Memory B cell (primary cell): ENCODE results near the gene AGBL4.
"Not testable (repeated sequence)": the region's sequence is repeated elsewhere in the genome, so short reads cannot be mapped to it uniquely, and the experiment has no call there.

Experiments used
- ATAC-seq: fragments of 150-1000 bp; cut with Tn5 transposase; 2 replicates; pipeline ENCODE4 v1.10.0; 2021; ENCODE audit warnings: low read depth, mild to moderate bottlenecking, moderate library complexity
- DNase-seq, 2 donors: peaks; one replicate each; pipeline ENCODE4 v3.0.0; 2022; ENCODE audit warnings: low spot score in 2 of 2
- H3K27ac Mint-ChIP-seq: one replicate; pipeline ENCODE4 v1.8.0; 2022; ENCODE audit warnings: mild to moderate bottlenecking, moderate library complexity, mixed read lengths
- H3K27me3 Mint-ChIP-seq: one replicate; pipeline ENCODE4 v1.8.0; 2022; ENCODE audit warnings: mixed read lengths
- H3K36me3 Mint-ChIP-seq: one replicate; pipeline ENCODE4 v1.8.0; 2022; ENCODE audit warnings: mild to moderate bottlenecking, mixed read lengths
- H3K4me1 Mint-ChIP-seq: one replicate; pipeline ENCODE4 v1.8.0; 2022; ENCODE audit warnings: mixed read lengths
- H3K4me3 Mint-ChIP-seq: one replicate; pipeline ENCODE4 v1.8.0; 2022; ENCODE audit warnings: mild to moderate bottlenecking, moderate library complexity, mixed read lengths
- H3K9me3 Mint-ChIP-seq: one replicate; pipeline ENCODE4 v1.8.0; 2022; ENCODE audit warnings: mixed read lengths

Gene AGBL4

DNA sequence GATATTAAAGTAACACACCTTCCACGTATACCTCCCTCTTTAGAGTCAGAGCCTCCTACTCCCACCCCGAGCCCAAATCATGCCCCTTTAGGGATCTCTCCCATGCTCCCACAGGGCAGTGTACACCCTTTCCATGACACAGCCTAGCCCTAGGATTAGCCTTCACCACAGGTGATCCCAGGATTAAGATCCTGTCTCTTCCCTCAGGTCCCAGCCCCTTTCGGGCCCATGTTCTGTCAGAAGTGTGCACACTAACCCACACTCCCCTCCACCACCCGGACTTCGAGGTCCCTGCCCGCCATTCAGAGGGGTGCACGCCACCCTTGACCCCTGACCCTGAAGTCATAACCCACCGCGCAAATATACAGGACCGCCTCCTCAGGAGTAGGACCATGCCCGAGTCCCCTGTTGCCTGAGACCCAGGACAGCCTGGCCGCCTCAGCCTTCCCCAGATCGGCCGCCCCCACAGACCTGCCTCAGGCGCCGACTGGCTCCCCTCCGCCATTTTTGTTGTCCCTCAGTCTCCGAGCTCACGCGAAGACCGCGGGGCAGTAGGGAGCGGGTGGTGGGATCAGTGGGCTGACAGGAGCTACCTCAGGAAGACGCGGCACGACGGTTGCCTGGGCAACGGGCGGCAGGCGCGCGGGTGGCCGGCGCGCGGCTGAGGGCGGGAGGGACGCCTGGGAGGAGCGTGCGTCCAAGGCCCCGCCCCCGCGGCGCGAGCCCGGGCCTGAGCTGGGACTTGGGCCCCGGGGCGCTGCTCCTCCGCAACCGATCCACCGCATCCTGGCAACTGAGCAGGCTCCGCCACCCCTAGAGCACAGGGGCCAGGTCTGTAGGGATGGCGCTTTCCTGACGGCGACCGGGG, at the start of gene AGBL4:
Gene AGBL4, minus strand, starts transcription at position 663 of the 868 bp plus-strand sequence.
- DNase-seq: no peak
- ATAC-seq: peak; percentile 29
- H3K27ac Mint-ChIP-seq: no peak within 1 kb of the TSS
- H3K4me1 Mint-ChIP-seq: peaks cover 5% of the 10 kb centered on the region
- H3K27me3 Mint-ChIP-seq: peaks cover 12% of the 10 kb centered on the region
- peak within 1 kb of the TSS; percentile 7 for H3K4me3 Mint-ChIP-seq
- no peaks in the 10 kb centered on the region for H3K36me3 Mint-ChIP-seq
- no peaks in the 10 kb centered on the region for H3K9me3 Mint-ChIP-seq

DNA sequence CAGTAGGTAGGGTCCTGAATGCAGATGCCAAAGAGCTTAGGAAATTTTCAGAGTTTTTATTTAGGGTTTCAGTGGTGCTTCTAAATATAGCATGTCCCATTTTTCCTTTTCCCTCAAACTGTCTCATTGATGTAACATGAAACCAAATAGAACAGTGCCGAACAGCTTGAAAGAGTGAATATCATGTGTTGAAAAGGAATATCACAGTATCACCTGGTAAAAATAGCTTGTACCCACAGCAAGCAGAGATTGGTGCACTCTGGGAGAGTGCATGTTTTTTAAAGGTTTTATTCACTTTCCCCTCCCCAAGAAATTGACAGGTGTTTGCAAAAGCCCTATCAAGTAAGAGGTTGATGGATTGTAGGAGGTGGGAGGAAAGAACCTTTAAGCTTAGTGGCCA, 43.1 kb upstream of the AGBL4 start:
- DNase-seq (no peak), ATAC-seq (no peak)
- Mint-ChIP-seq H3K27me3 (peaks cover 4% of the 10 kb centered on the region), H3K36me3 (no peaks in the 10 kb centered on the region), H3K9me3 (no peaks in the 10 kb centered on the region), H3K27ac (no peak overlapping the region), H3K4me1 (no peaks in the 10 kb centered on the region), H3K4me3 (no peak overlapping the region)

DNA sequence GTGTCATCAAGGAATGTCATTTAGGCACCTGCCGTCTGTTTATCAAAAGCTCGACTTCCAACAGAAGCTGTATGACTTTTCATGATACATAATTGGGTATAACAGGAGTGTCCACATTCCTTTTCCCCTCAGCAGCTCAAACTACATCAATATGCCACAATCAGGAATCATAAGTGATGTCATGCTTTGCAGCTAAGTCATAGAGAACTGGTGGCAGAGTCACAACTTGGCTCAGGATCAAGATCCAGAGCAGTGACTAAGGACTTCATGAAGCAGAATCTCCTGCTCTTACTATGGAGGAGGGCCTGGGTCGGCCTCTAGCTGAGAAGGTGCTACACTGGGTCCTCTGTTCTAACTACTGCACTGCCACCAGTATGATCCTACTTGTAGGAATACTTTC, 36.5 kb upstream of the AGBL4 start:
- H3K4me3 Mint-ChIP-seq: no peak overlapping the region
- H3K27me3 Mint-ChIP-seq: no peaks in the 10 kb centered on the region
- ATAC-seq (no peak), DNase-seq (no peak)
- no peaks in the 10 kb centered on the region for H3K36me3 Mint-ChIP-seq
- no peaks in the 10 kb centered on the region for H3K9me3 Mint-ChIP-seq
- H3K4me1 Mint-ChIP-seq: no peaks in the 10 kb centered on the region
- H3K27ac Mint-ChIP-seq: no peak overlapping the region

DNA sequence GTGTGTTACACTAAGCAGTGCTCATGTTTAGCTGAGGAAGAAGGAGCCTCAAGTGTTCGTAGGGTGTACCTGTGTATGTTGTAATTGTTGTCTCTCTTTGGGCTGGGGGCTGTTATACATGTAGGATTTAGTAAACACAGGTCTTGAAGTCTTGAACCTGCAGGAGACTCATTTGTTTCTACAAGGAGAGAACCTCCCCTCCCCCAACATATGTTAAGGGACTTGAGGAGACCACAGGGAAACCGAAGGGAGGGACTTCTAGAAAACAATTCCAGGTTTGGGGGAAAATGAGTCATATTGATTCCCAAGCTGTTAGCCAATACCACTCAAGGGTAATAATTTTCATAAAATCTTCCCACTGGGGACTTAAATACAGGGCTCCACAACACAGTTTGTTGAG, 25.0 kb upstream of the AGBL4 start:
- no peak overlapping the region for H3K4me3 Mint-ChIP-seq
- H3K4me1 Mint-ChIP-seq: peaks cover 3% of the 10 kb centered on the region
- ATAC-seq (no peak), DNase-seq (no peak)
- no peak overlapping the region for H3K27ac Mint-ChIP-seq
- no peaks in the 10 kb centered on the region for H3K9me3 Mint-ChIP-seq
- H3K27me3 Mint-ChIP-seq: peaks cover 6% of the 10 kb centered on the region
- H3K36me3 Mint-ChIP-seq: no peaks in the 10 kb centered on the region

DNA sequence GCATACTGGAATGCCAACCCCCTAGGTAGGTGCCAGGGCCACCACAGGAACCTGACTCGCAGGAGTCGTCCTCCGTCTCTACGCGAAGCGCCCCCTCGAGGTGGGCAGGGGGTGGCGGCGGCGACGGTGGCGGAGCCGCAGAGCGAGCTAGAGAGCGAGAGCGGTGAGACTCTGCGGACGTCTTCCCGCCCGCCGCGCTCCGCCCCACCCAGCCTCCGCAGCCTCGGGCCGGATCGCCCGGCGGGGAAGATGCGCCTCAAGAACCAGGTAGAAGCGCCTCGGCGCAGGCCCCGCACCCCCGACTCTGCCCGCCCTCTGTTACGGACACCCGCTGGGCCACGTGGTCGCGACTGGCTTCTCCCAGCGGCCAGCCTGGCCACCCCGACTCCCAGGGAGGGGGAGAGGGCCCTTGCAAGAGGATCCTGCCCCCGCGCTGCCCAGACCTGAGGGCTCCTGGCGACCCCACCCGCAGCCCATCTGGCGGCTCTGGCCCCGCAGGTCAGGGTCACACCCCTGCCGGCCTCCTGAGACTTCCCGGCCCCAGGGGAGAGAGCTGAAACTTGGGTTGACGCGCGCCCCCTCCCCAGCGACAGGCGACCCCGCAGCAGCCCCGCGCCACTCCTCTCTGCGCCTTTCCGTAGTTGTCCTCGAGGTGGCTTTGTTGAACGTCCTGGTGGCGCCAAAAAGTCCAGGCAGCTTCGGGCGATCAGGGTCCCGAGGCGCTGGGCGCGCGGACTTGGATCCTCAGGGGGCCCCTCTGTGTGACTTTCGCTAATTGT, 24.4 kb upstream of the AGBL4 start:
- Mint-ChIP-seq H3K27ac (no peak overlapping the region), H3K4me1 (peaks cover 3% of the 10 kb centered on the region), H3K9me3 (no peaks in the 10 kb centered on the region), H3K4me3 (no peak overlapping the region), H3K36me3 (no peaks in the 10 kb centered on the region), H3K27me3 (peaks cover 9% of the 10 kb centered on the region)
- DNase-seq (no peak), ATAC-seq (no peak)

DNA sequence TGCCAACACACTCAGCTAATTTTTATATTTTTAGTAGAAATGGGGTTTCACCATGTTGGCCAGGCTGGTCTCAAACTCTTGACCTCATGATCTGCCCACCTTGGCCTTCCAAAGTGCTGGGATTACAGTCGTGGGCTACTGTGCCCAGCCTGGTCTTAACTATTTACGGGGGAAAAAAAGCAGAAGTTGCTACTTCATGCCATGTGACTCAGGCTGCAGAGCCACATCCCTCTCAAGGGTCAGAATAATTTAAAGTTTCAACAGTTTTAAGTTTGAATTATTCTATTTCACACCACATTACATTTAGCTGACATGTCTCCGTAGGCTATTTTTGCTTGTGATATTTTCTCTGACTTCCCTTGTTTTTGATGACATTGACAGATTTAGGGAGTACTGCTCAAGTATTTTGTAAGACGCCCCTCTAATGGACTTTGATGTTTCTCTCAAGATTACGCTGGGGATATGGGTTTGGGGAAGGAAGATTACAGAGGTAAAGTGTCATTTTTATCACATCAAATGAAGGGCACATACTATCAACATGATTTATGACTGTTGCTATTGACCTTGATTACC, 14.6 kb upstream of the AGBL4 start:
- Mint-ChIP-seq H3K36me3 (no peaks in the 10 kb centered on the region), H3K27ac (no peak overlapping the region), H3K4me3 (no peak overlapping the region), H3K9me3 (no peaks in the 10 kb centered on the region), H3K4me1 (no peaks in the 10 kb centered on the region), H3K27me3 (peaks cover 8% of the 10 kb centered on the region)
- ATAC-seq: no peak
- DNase-seq: no peak

DNA sequence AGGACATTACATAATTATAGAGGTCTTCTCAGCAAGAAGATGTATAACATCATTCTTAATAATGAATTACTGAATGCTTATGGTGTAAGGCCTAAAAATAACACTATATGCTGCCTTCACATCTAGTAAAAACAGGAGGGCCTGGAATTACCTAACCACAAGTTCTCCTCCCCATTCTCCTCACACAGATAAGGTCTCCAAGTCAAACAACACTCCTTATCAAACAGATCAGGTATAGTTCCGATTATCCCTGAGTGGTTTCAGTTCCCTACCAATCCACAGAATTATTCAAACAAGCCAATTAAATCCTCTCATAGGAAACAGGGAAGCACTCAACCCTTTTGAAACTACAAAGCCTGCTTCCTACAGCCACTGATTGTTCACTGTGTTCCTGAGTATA, 4.0 kb upstream of the AGBL4 start:
- H3K4me1 Mint-ChIP-seq: peaks cover 5% of the 10 kb centered on the region
- no peaks in the 10 kb centered on the region for H3K36me3 Mint-ChIP-seq
- ATAC-seq (no peak), DNase-seq (no peak)
- no peak overlapping the region for H3K4me3 Mint-ChIP-seq
- H3K9me3 Mint-ChIP-seq: no peaks in the 10 kb centered on the region
- peaks cover 12% of the 10 kb centered on the region for H3K27me3 Mint-ChIP-seq
- no peak overlapping the region for H3K27ac Mint-ChIP-seq

DNA sequence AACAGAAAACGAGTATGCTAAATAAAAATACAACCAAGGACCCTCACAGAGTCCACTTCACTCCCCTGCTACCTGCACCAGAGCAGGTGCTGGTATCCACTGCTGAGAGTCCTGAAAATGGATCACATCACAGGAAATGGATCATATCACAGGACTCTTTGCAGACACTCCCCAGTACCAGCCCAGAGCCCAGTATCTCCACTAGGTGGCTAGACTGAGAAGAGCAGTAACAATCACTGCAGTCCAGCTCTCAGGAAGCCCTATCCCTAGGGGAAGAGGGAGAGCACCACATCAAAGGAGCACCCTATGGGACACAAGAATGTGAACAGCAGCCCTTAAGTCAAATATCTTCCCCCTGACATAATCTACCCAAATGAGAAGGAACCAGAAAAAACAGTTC, 28.0 kb downstream of the AGBL4 start:
- H3K4me1 Mint-ChIP-seq: no peaks in the 10 kb centered on the region
- H3K27me3 Mint-ChIP-seq: peaks cover 4% of the 10 kb centered on the region
- ATAC-seq (no peak), DNase-seq (no peak)
- H3K27ac Mint-ChIP-seq: no peak overlapping the region
- H3K4me3 Mint-ChIP-seq: no peak overlapping the region
- H3K9me3 Mint-ChIP-seq: peaks cover 16% of the 10 kb centered on the region
- H3K36me3 Mint-ChIP-seq: no peaks in the 10 kb centered on the region

DNA sequence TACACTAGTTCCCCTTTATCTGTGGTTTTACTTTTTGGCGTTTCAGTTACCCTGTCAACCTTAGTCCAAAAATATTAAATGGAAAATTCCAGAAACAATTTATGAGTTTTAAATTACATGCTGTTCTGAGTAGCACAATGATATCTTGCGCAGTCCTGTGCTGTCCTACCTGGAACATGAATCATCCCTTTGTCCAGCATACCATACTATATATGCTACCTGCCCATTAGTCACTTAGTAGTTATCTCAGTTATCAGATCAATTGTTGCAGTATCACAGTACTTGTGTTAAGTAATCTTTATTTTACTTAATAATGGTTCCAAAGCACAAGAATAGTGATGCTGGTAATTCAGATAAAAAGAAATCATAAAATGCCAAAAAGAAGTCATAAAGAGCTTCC, 52.7 kb downstream of the AGBL4 start:
- H3K27ac Mint-ChIP-seq: no peak overlapping the region
- DNase-seq (no peak), ATAC-seq (no peak)
- no peak overlapping the region for H3K4me3 Mint-ChIP-seq
- no peaks in the 10 kb centered on the region for H3K36me3 Mint-ChIP-seq
- H3K4me1 Mint-ChIP-seq: no peaks in the 10 kb centered on the region
- H3K9me3 Mint-ChIP-seq: no peaks in the 10 kb centered on the region
- H3K27me3 Mint-ChIP-seq: no peaks in the 10 kb centered on the region

DNA sequence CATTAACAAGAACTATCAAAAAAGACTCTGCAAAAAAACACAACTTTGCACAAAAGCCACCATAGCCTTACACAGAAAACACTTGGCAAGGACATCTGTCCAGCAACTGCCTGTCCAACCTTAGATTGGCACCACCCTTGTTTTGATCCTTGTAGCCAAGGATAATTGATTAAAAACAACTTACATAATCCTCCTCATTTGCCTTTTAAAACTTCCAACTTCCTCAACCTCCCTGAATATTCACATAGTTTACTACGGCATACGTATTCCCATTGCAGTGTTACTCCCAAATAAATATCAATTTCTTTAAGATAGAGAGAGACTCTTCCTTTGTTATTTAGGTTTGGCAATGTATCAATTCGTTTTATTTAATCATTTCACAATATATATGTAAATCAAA, 72.4 kb downstream of the AGBL4 start:
- H3K9me3 Mint-ChIP-seq: peaks cover 11% of the 10 kb centered on the region
- H3K36me3 Mint-ChIP-seq: no peaks in the 10 kb centered on the region
- no peak for ATAC-seq
- H3K27me3 Mint-ChIP-seq: no peaks in the 10 kb centered on the region
- no peak overlapping the region for H3K4me3 Mint-ChIP-seq
- no peak for DNase-seq
- H3K27ac Mint-ChIP-seq: no peak overlapping the region
- no peaks in the 10 kb centered on the region for H3K4me1 Mint-ChIP-seq

DNA sequence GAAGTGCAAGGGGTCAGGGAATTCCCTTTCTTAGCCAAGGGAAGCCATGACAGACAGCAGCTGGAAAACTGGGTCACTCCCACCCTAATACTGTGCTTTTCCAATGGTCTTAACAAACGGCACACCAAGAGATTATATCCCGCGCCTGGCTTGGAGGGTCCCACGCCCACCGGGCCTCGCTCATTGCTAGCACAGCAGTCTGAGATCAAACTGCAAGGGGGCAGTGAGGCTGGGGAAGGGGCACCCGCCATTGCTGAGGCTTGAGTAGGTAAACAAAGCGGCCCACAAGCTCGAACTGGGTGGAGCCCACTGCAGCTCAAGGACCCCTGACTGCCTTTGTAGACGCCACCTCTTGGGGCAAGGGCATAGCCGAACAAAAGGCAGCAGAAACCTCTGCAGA, 108.5 kb downstream of the AGBL4 start:
- H3K36me3 Mint-ChIP-seq, H3K4me1 Mint-ChIP-seq, ATAC-seq, DNase-seq, H3K27me3 Mint-ChIP-seq, H3K27ac Mint-ChIP-seq, H3K9me3 Mint-ChIP-seq, H3K4me3 Mint-ChIP-seq: not testable (repeated sequence)

DNA sequence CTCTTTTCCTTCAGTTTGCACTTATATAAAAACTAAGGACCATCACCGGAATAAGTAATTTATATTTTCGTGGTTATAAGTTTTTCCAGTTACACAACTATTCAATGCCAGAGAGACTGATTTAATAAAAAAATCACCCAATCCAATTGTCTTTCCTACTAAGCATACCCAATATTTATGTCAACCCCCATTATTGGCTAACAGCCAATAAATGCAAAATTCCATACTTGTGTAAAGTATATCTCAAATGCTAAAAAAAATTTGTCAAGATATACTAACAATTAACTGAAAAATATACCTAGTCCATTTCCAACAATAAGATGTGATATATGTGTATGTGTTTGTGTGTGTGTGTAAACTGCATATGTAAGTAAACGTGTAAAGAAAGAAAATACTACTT, 117.4 kb downstream of the AGBL4 start:
- no peak for ATAC-seq
- H3K9me3 Mint-ChIP-seq: peaks cover 2% of the 10 kb centered on the region
- H3K4me1 Mint-ChIP-seq: no peaks in the 10 kb centered on the region

DNA sequence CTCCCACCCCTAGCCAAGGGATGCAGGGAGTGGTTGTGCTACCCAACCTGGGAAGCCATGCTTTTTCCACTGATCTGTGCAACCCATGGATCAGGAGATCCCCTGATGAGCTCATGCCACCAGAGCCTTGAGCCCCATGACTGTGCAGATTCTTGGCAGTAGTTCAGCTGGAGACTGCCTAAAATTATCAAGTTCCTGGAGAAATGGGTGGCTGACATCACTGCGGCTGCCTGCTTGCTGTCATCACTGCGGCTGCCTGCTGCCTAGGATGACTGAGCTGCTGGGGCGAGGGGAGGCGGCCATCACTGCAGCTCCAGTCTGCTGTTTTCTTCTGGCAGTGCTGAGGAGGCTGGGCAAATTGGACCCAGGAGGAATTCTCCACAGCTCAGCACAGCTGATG, 159.2 kb downstream of the AGBL4 start:
- Mint-ChIP-seq H3K36me3 (no peaks in the 10 kb centered on the region), H3K9me3 (peaks cover 7% of the 10 kb centered on the region), H3K4me3 (no peak overlapping the region), H3K27me3 (no peaks in the 10 kb centered on the region), H3K4me1 (no peaks in the 10 kb centered on the region), H3K27ac (no peak overlapping the region)
- ATAC-seq (no peak), DNase-seq (no peak)

More for the DNA sequence above, 117.4 kb downstream of the AGBL4 start:
- DNase-seq: no peak
- Mint-ChIP-seq H3K36me3 (no peaks in the 10 kb centered on the region), H3K4me3 (no peak overlapping the region), H3K27ac (no peak overlapping the region), H3K27me3 (no peaks in the 10 kb centered on the region)

DNA sequence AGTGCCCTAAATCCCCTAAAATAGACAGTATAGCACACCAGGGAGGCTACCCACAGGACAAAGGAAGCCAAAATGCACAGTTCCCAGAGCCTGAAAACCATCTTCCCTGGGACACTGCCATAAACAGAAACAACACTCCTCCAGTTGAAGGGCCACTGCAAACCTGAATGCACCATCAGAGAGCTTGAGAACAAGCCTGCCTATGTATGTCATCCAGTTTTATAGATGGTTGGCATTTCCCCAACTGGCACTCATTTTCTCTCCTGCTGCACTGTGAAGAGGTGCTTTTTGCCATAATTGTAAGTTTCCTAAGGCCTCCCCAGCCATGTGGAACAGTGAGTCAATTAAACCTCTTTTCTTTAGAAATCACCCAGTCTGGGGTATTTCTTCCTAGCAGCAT, 169.0 kb downstream of the AGBL4 start:
- H3K36me3 Mint-ChIP-seq: no peaks in the 10 kb centered on the region
- H3K4me3 Mint-ChIP-seq: no peak overlapping the region
- ATAC-seq (no peak), DNase-seq (no peak)
- no peaks in the 10 kb centered on the region for H3K9me3 Mint-ChIP-seq
- H3K27ac Mint-ChIP-seq: no peak overlapping the region
- no peaks in the 10 kb centered on the region for H3K4me1 Mint-ChIP-seq
- no peaks in the 10 kb centered on the region for H3K27me3 Mint-ChIP-seq
